HepG2 (cell line): ENCODE measurements around the gene TXNRD2. TPM values are rescaled to one million over a fixed set of nuclear protein-coding genes. Genes with fewer than 3 reads are reported as not detected.
A peak's percentile ranks its signal among the peaks of the same experiment; 100 is the strongest.

Experiments
- ATAC-seq: fragments of 200-7000 bp; cut with Tn5 transposase; 3 replicates; pipeline ENCODE4 v1.9.1; 2020; ENCODE audit warnings: mild to moderate bottlenecking, moderate library complexity
- BruUV-seq: library from RNA; stranded (reverse); fragments of 400-500 nt; replicated peaks from 2 replicates; lab custom pipeline; 2021; lab: Mats Ljungman, UMichigan
- CTCF ChIA-PET: fragments of 300-600 bp; formaldehyde crosslinking; extraction: SDS; loops from one replicate; lab custom pipeline; 2021; ENCODE audit warnings: low total read pairs, inconsistent platforms, low intra/inter-chr PET ratio; lab: Yijun Ruan, JAX
- POLR2A ChIA-PET: fragments of 350-600 bp; sonication (Branson Sonifier 250); formaldehyde crosslinking; loops from one replicate; lab custom pipeline; 2020; ENCODE audit warnings: antibody characterized with exemption, inconsistent platforms; lab: Yijun Ruan, JAX
- DNase-seq: peaks from one replicate; pipeline ENCODE4 v3.0.0-alpha.2; 2015; ENCODE audit warnings: low spot score
- FAIRE-seq: peaks from 3 replicates; lab custom pipeline; 2011; peaks lifted over from hg19 to GRCh38; lab: Jason Lieb, UNC
- H2AFZ ChIP-seq: one replicate; pipeline ENCODE4 v1.6.1; 2011; ENCODE audit warnings: low read length, inconsistent platforms
- H3K27ac ChIP-seq: fragments of 300-600 bp; 3 replicates; pipeline ENCODE4 v1.8.0; 2011; ENCODE audit warnings: mixed run types, mild to moderate bottlenecking, mixed read lengths, low read length, inconsistent platforms; ENCODE audit not compliant: insufficient read depth; ENCODE audit errors: extremely low read length
- H3K27me3 ChIP-seq, 2 experiments: fragments of 200-600 bp in 1 of 2; 2 replicates in 1 of 2; 3 replicates in 1 of 2; pipeline versions ENCODE4 v1.6.0 to v1.8.0; 2011; ENCODE audit warnings: low read length in 2 of 2, mild to moderate bottlenecking in 2 of 2, moderate library complexity in 2 of 2, inconsistent platforms in 1 of 2; ENCODE audit not compliant: insufficient read depth in 2 of 2, control insufficient read depth in 1 of 2
- H3K36me3 ChIP-seq, 2 experiments: fragments of 200-600 bp in 1 of 2; replicated peaks in 1 of 2; 2 replicates in 1 of 2; 3 replicates in 1 of 2; pipeline versions ENCODE4 v1.5.1 to v1.8.0; 2011; ENCODE audit warnings: low read length in 2 of 2, inconsistent platforms in 1 of 2; ENCODE audit not compliant: insufficient read depth in 2 of 2, control insufficient read depth in 1 of 2
- H3K4me1 ChIP-seq: 2 replicates; pipeline ENCODE4 v1.5.1; 2012; ENCODE audit warnings: low read length, inconsistent platforms; ENCODE audit not compliant: insufficient read depth
- H3K4me2 ChIP-seq: 2 replicates; pipeline ENCODE4 v1.6.0; 2011; ENCODE audit warnings: low read depth, low read length, inconsistent platforms
- H3K4me3 ChIP-seq, 3 experiments: fragments of 200-600 bp in 1 of 3; sonication (generic), shearing (Covaris generic) in 1 of 3; replicated peaks in 1 of 3; 2 replicates each; pipeline ENCODE4 v1.5.1; 2011 to 2016; ENCODE audit warnings: low read length in 3 of 3, inconsistent platforms in 2 of 3, low read depth in 2 of 3, mild to moderate bottlenecking in 2 of 3, control low read depth in 1 of 3, mixed read lengths in 1 of 3; ENCODE audit not compliant: insufficient read depth in 1 of 3
- H3K79me2 ChIP-seq: one replicate; pipeline ENCODE4 v1.6.1; 2011; ENCODE audit warnings: low read length, inconsistent platforms; ENCODE audit not compliant: insufficient read depth
- H3K9ac ChIP-seq: 2 replicates; pipeline ENCODE4 v1.6.0; 2011; ENCODE audit warnings: mild to moderate bottlenecking, low read depth, low read length, inconsistent platforms; ENCODE audit not compliant: insufficient read depth
- H3K9me3 ChIP-seq: 2 replicates; pipeline ENCODE4 v1.5.1; 2012; ENCODE audit warnings: mild to moderate bottlenecking, low read length
- H4K20me1 ChIP-seq: 2 replicates; pipeline ENCODE4 v1.6.0; 2011; ENCODE audit warnings: inconsistent platforms, mild to moderate bottlenecking, low read length, moderate library complexity; ENCODE audit not compliant: insufficient read depth
- AGO1 ChIP-seq: fragments of 200-400 bp; formaldehyde crosslinking; IDR thresholded peaks from 2 replicates; pipeline ENCODE4 v1.6.1; 2017; ENCODE audit warnings: mild to moderate bottlenecking, low read depth, low read length, moderate library complexity; ENCODE audit not compliant: poor library complexity, severe bottlenecking
- AGO2 ChIP-seq: fragments of 200-400 bp; formaldehyde crosslinking; optimal IDR thresholded peaks from 2 replicates; pipeline ENCODE3; 2017; ENCODE audit warnings: mild to moderate bottlenecking, low read depth, low read length, moderate library complexity
- ATRX ChIP-seq: sonication (generic); formaldehyde crosslinking; IDR thresholded peaks from 2 replicates; pipeline ENCODE4 v1.4.0; 2020; ENCODE audit warnings: missing genetic modification reagents, borderline replicate concordance
- GATA4 ChIP-seq: sonication (generic); IDR thresholded peaks from 2 replicates; pipeline ENCODE4 v1.6.1; 2016; ENCODE audit warnings: antibody characterized with exemption, low read depth, borderline replicate concordance
- MAFG ChIP-seq: sonication (generic); formaldehyde crosslinking; IDR thresholded peaks from 2 replicates; pipeline ENCODE4 v1.5.1; 2020; ENCODE audit warnings: mild to moderate bottlenecking, missing genetic modification reagents
- MLLT10 ChIP-seq: sonication (generic); formaldehyde crosslinking; IDR thresholded peaks from 2 replicates; pipeline ENCODE4 v1.4.0; 2020; ENCODE audit warnings: missing genetic modification reagents
- RBFOX2 ChIP-seq: fragments of 200-400 bp; formaldehyde crosslinking; IDR thresholded peaks from 2 replicates; pipeline ENCODE4 v1.6.1; 2017; ENCODE audit warnings: low read depth, mild to moderate bottlenecking, low read length
- ZNF761 ChIP-seq: sonication (generic); formaldehyde crosslinking; conservative IDR thresholded peaks from 2 replicates; pipeline ENCODE4 v1.4.0; 2020; ENCODE audit warnings: mild to moderate bottlenecking, missing genetic modification reagents
- WGBS: methylation state at CpG from one replicate; pipeline ENCODE4 v1.1.6; 2017; ENCODE audit warnings: low lambda C conversion rate; 5-methylcytosine and 5-hydroxymethylcytosine counted together
- in situ Hi-C: cut with HindIII; loops from 2 replicates; pipeline ENCODE4 v1.10.0; 2017; ENCODE audit warnings: low pct_unique_long_range_greater_than_20kb; ENCODE audit not compliant: extremely low pct_ligation_motif_present
- intact Hi-C: fragments of 100-400 bp; cut with micrococcal nuclease; formaldehyde crosslinking; loops from one replicate; pipeline ENCODE4 v1.10.0; 2022; ENCODE audit not compliant: unreplicated experiment
- polyA plus RNA-seq, 8 experiments: library from polyadenylated mRNA; depleted of rRNA in 3 of 8; stranded (reverse) in 7 of 8; unstranded in 1 of 8; fragments of >200 nt; fragmentation: Illumina TruSeq in 4 of 8; extraction: Trizol in 4 of 8; gene quantifications; 2 replicates each; pipeline versions ENCODE4 v1.2.1 to v1.2.3, GENCODE V29; 2011 to 2016; ENCODE audit warnings: low read depth in 4 of 8, missing spikeins in 1 of 8, mixed read lengths in 1 of 8; ENCODE audit not compliant: insufficient read depth in 1 of 8
- total RNA-seq, 5 experiments: library from RNA; depleted of rRNA; stranded (reverse); fragments of >200 nt; fragmentation: Illumina TruSeq; extraction: Trizol; gene quantifications; 2 replicates each; pipeline ENCODE4 v1.2.3, GENCODE V29; 2016; ENCODE audit warnings: low read depth in 1 of 5
- TF ChIP-seq, protein P1 (sequence below): sonication (generic); formaldehyde crosslinking; IDR thresholded peaks from 2 replicates; pipeline ENCODE4 v1.8.0; 2022; ENCODE audit warnings: missing genetic modification reagents, mild to moderate bottlenecking, inconsistent platforms, borderline replicate concordance
- TF ChIP-seq, protein P2 (sequence below): sonication (generic); formaldehyde crosslinking; IDR thresholded peaks from 2 replicates; pipeline ENCODE4 v1.4.0; 2020; ENCODE audit warnings: low read depth, mild to moderate bottlenecking, missing genetic modification reagents

Gene TXNRD2
- total and polyA plus RNA-seq, 2 of the 13 experiments (the other 11 are each of a cell fraction or from before 2014, with no cell fraction given): 17.5 to 18.6 TPM

DNA sequence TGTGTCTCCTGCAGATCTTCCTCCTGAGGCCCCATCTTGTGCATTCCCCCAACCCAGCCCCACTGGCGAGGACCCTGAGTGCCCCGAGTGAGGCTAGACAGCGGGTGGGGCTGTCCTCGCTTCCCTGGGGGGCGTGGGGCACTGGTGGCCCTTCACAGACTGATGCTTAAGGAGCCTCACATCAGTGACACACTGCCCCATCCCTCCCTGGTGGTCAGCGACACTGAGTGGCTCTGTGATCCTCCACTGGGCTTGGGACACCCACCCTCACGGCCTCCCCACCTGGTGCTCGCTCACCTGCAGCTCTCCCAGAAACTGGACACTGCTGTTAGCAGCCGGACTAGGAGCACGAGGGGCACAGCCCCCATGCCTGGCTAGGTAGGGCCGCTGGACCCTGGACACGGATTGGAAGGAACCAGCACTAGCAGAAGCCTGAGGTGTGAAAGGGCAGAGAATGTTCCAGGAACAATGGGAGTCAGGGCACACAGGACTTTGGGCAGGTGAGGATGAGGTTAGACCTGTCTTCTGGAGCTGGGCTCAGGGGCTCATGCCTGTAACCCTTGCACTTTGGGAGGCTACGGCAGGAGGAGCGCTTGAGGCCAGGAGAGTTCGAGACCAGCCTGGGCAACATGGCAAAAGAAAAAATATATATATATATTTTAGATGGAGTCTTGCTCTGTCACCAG, 23.2 kb upstream of the TXNRD2 start:
- TF ChIP-seq MAFG (CRISPR knock-in tag) (no peak), AGO1 (peak; percentile 1), GATA4 (no peak), ZNF761 (CRISPR knock-in tag) (0 out of 2 replicates have a peak, but pooled peaks have one; percentile 0), MLLT10 (CRISPR knock-in tag) (no peak), RBFOX2 (peak; percentile 8; the same call in 1 of the 2 replicates), AGO2 (peak; percentile 51), ATRX (no peak)
- TF ChIP-seq, protein P1, sequence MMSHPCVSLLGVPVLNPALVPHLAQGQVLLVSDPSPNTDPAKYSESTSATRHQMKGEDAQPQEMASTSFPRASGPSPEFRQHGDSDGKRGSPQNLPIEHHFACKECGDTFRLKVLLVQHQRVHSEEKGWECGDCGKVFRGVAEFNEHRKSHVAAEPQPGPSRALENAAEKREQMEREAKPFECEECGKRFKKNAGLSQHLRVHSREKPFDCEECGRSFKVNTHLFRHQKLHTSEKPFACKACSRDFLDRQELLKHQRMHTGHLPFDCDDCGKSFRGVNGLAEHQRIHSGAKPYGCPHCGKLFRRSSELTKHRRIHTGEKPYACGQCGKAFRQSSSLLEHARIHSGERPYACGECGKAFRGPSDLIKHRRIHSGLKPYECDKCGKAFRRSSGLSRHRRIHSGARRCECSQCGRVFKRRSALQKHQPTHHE (CRISPR knock-in tag): no peak
- TF ChIP-seq, protein P2, sequence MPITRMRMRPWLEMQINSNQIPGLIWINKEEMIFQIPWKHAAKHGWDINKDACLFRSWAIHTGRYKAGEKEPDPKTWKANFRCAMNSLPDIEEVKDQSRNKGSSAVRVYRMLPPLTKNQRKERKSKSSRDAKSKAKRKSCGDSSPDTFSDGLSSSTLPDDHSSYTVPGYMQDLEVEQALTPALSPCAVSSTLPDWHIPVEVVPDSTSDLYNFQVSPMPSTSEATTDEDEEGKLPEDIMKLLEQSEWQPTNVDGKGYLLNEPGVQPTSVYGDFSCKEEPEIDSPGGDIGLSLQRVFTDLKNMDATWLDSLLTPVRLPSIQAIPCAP (CRISPR knock-in tag): no peak
- Histone ChIP-seq H3K79me2 (peaks cover 12% of the 10 kb centered on the region), H3K4me1 (peaks cover 68% of the 10 kb centered on the region), H3K36me3 (peaks cover 14 to 41% of the 10 kb centered on the region in 2 experiments; a peak in 4 of 5 replicates), H3K9me3 (no peaks in the 10 kb centered on the region), H2AFZ (no peak overlapping the region), H4K20me1 (no peaks in the 10 kb centered on the region; the same call in 1 of the 2 replicates), H3K4me2 (peak overlapping the region; percentile 96; the same call in 1 of the 2 replicates), H3K9ac (no peak overlapping the region), H3K27ac (peak overlapping the region; percentile 99), H3K4me3 (no peak overlapping the region; a peak in 1 of 6 replicates), H3K27me3 (no peaks in the 10 kb centered on the region)
- intact Hi-C loops (no loop called here), in situ Hi-C loops (no loop called here)
- ATAC-seq: no peak
- WGBS: 100% methylated on average over 3 of the region's 15 CpGs
- no peak for DNase-seq
- BruUV-seq: no TSS peak
- POLR2A ChIA-PET: interaction anchor here (2.0 kb wide), 1 partner anchor 50 kb away, joined by 7 read pairs; no protein-coding TSS in a partner anchor
- CTCF ChIA-PET: interaction anchor here (2.0 kb wide), 1 partner anchor 11 kb away, joined by 7 read pairs; no protein-coding TSS in a partner anchor
- FAIRE-seq: no peak
